DMS79 (cell line): ENCODE data around the gene OLFML2A.
"Not testable (repeated sequence)": the region's sequence is repeated elsewhere in the genome, so short reads cannot be mapped to it uniquely, and the experiment has no call there.

Experiments used
- DNase-seq: peaks from one replicate; lab custom pipeline; 2025; lab: John Stamatoyannopoulos, UW

OLFML2A gene

GRCh38 chr9:124828489-124829333 lies 51.8 kb downstream of the OLFML2A start:
- no peak for DNase-seq

- DNase-seq = no peak
These were observed 52.4 kb downstream of the OLFML2A start for GRCh38 chr9:124829334-124829669.

- DNase-seq = no peak
These were observed 53.7 kb downstream of the OLFML2A start for GRCh38 chr9:124830593-124830992.

GRCh38 chr9:124831642-124832364 lies 54.9 kb downstream of the OLFML2A start:
- no peak for DNase-seq

- DNase-seq = no peak
These were observed 57.7 kb downstream of the OLFML2A start for GRCh38 chr9:124834591-124834990.

- peak; percentile 67 for DNase-seq
These were observed 58.2 kb downstream of the OLFML2A start for GRCh38 chr9:124835026-124835557.

- DNase-seq = not testable (repeated sequence)
These were observed 61.2 kb downstream of the OLFML2A start for GRCh38 chr9:124838132-124838531.

GRCh38 chr9:124838567-124839275 lies 61.8 kb downstream of the OLFML2A start:
- DNase-seq = not testable (repeated sequence)

GRCh38 chr9:124839612-124840299 lies 62.8 kb downstream of the OLFML2A start:
- no peak for DNase-seq

GRCh38 chr9:124840300-124840833 lies 63.4 kb downstream of the OLFML2A start:
- no peak for DNase-seq

GRCh38 chr9:124841075-124841821 lies 64.3 kb downstream of the OLFML2A start:
- no peak for DNase-seq

GRCh38 chr9:124843456-124844034 lies 66.6 kb downstream of the OLFML2A start:
- no peak for DNase-seq

GRCh38 chr9:124844291-124844690 lies 67.4 kb downstream of the OLFML2A start:
- DNase-seq = no peak

GRCh38 chr9:124846467-124846866 lies 69.5 kb downstream of the OLFML2A start:
- not testable (repeated sequence) for DNase-seq

- DNase-seq = no peak
These were observed 70.0 kb downstream of the OLFML2A start for GRCh38 chr9:124846969-124847368.

- DNase-seq = no peak
These were observed 72.9 kb downstream of the OLFML2A start for GRCh38 chr9:124849801-124850200.

GRCh38 chr9:124852121-124852828 lies 75.3 kb downstream of the OLFML2A start:
- no peak for DNase-seq

- peak; percentile 11 for DNase-seq
These were observed 76.0 kb downstream of the OLFML2A start, which contains the start of gene WDR38 for GRCh38 chr9:124852829-124853531. WDR38 (plus strand) TSS chr9:124853460; CDS start chr9:124853532, 72 bp downstream.

GRCh38 chr9:124853605-124854143 lies 76.7 kb downstream of the OLFML2A start:
- DNase-seq = no peak
